PFSK-1 (cell line): ENCODE data around the gene SP1.

Experiments
- POLR2AphosphoS5 ChIP-seq: IDR thresholded peaks from 2 replicates; pipeline ENCODE4 v1.6.1; 2012; ENCODE audit warnings: low read depth, mild to moderate bottlenecking, control low read depth, low read length, moderate library complexity
- SIN3A ChIP-seq: IDR thresholded peaks from 2 replicates; pipeline ENCODE4 v1.6.1; 2012; ENCODE audit warnings: mild to moderate bottlenecking, low read length, moderate library complexity, borderline replicate concordance; ENCODE audit not compliant: insufficient read depth

- TF ChIP-seq SIN3A (no peak), POLR2AphosphoS5 (no peak)
Observed at GRCh38 chr12:53391724-53392123, 11.7 kb downstream of the SP1 start.
